Measurements from ENCODE around the gene VCP.

DNA sequence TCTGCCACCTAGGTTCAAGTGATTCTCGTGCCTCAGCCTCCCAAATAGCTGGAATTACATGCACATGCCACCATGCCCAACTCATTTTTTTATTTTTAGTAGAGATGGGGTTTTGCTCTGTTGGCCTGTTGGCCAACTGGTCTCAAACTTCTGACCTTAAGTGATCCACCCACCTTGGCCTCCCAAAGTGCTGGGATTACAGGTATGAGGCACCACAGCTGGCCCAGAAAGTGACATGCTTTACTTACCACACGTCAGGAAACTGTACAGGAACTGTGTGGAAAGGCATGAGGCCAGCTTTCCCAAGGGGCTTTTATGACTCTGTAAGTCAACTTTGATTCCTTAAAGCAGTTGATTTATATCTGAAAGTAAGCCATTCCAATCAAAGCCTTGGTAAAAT, 57.9 kb downstream of the VCP start:
- TF ChIP-seq, protein P1, sequence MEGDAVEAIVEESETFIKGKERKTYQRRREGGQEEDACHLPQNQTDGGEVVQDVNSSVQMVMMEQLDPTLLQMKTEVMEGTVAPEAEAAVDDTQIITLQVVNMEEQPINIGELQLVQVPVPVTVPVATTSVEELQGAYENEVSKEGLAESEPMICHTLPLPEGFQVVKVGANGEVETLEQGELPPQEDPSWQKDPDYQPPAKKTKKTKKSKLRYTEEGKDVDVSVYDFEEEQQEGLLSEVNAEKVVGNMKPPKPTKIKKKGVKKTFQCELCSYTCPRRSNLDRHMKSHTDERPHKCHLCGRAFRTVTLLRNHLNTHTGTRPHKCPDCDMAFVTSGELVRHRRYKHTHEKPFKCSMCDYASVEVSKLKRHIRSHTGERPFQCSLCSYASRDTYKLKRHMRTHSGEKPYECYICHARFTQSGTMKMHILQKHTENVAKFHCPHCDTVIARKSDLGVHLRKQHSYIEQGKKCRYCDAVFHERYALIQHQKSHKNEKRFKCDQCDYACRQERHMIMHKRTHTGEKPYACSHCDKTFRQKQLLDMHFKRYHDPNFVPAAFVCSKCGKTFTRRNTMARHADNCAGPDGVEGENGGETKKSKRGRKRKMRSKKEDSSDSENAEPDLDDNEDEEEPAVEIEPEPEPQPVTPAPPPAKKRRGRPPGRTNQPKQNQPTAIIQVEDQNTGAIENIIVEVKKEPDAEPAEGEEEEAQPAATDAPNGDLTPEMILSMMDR (IDR thresholded peaks at IDR 0.05) = no peak
- TF ChIP-seq EZH2 (IDR thresholded peaks at IDR 0.05; ENCODE audit: borderline replicate concordance, insufficient read depth, low read depth, low read length, poor library complexity, severe bottlenecking) = no peak
